HS-27A (cell line): ENCODE results near the gene PAM16.

Experiments used
- DNase-seq: peaks from one replicate; pipeline ENCODE4 v3.0.0-alpha.2; 2012; ENCODE audit warnings: low read depth, missing footprints

The PAM16 gene

GRCh38 chr16:4298761-4299522 is 52.2 kb downstream of the PAM16 start:
- DNase-seq = peak; percentile 89

GRCh38 chr16:4297480-4297879 is 53.6 kb downstream of the PAM16 start:
- no peak for DNase-seq

- DNase-seq = no peak
Measured at GRCh38 chr16:4295581-4295980, 55.5 kb downstream of the PAM16 start.

DNA sequence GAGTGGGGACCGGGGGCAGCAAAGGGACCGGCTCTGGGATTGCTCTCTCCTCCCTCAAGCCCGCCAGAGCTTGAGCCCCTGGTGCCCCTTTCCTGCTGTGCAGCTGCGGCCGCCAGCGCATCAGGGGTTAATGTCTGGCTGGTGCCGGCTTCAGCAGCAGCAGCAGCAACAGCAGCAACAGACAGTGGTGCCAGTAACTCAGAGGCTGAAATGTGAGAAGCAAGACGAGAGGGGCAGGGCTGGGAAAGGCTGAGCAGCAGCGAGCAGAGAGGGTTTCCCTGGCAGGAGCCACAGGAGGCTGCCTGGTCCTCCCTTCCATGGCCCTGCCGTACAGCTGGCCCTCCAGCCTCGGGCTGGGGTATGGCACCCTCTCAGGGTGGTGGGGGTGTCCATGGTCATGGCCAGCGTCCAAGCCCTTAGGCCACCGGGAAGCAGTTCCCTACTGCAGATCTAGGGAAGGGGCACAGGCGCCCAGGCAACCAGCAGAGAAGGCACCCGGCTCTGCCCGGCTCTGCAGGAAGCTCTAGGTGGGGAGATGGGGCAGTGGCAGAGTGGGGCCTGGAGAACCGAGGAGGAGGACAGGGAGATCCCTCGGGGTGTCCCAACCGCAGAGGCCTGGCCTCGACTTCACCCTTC is 57.2 kb downstream of the PAM16 start:
- no peak for DNase-seq

- no peak for DNase-seq
Measured at GRCh38 chr16:4293181-4293716, 57.9 kb downstream of the PAM16 start.

- DNase-seq = no peak
Measured at GRCh38 chr16:4291699-4292098, 59.4 kb downstream of the PAM16 start.
